ENCODE data around the gene AQP12B. TPM values are rescaled to one million over a fixed set of nuclear protein-coding genes. Genes with fewer than 3 reads are reported as not detected.

AQP12B gene
- total and polyA plus RNA-seq, 9 of the 15 experiments (the other 6 are each of a cell fraction or from before 2014, with no cell fraction given): not detected

GRCh38 chr2:240636563-240637115 lies 46.0 kb downstream of the AQP12B start (continued):
- TF ChIP-seq, protein P1, sequence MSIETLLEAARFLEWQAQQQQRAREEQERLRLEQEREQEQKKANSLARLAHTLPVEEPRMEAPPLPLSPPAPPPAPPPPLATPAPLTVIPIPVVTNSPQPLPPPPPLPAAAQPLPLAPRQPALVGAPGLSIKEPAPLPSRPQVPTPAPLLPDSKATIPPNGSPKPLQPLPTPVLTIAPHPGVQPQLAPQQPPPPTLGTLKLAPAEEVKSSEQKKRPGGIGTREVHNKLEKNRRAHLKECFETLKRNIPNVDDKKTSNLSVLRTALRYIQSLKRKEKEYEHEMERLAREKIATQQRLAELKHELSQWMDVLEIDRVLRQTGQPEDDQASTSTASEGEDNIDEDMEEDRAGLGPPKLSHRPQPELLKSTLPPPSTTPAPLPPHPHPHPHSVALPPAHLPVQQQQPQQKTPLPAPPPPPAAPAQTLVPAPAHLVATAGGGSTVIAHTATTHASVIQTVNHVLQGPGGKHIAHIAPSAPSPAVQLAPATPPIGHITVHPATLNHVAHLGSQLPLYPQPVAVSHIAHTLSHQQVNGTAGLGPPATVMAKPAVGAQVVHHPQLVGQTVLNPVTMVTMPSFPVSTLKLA (conservative IDR thresholded peaks at IDR 0.05): no peak
- TF ChIP-seq GTF2A2 (tag; IDR thresholded peaks at IDR 0.05) (no peak), XRCC5 (IDR thresholded peaks at IDR 0.05; ENCODE audit: low read depth, low read length) (no peak)

- Histone ChIP-seq H2AFZ (ENCODE audit: low read depth, low read length) (no peak overlapping the region), H3K36me3 (ENCODE audit: control insufficient read depth, insufficient read depth, low read length) (no peaks in the 10 kb centered on the region), H3K4me3 (no peak overlapping the region), H3K4me1 (replicated peaks in 1 of 2; ENCODE audit: control insufficient read depth in 2 of 2, insufficient read depth in 2 of 2, low read length in 2 of 2) (no peaks in the 10 kb centered on the region), H3K27ac (ENCODE audit: extremely low read depth, low read depth, low read length) (no peak overlapping the region), H3K9me3 (replicated peaks; ENCODE audit: control insufficient read depth, insufficient read depth, low read depth, low read length) (0 out of 2 replicates have a peak, but pooled peaks cover 1% of the 10 kb centered on the region), H3K79me2 (ENCODE audit: control insufficient read depth, insufficient read depth, low read length) (no peaks in the 10 kb centered on the region), H3K4me2 (ENCODE audit: insufficient read depth, low read length) (no peak overlapping the region), H3K9ac (ENCODE audit: insufficient read depth in 1 of 2, low read depth in 2 of 2, low read length in 2 of 2) (no peak overlapping the region), H3K27me3 (ENCODE audit: control insufficient read depth in 2 of 2, insufficient read depth in 2 of 2, low read length in 2 of 2) (peaks cover 3 to 18% of the 10 kb centered on the region in 2 experiments; a peak in 3 of 5 replicates), H4K20me1 (replicated peaks; ENCODE audit: control insufficient read depth, insufficient read depth, low read length) (no peaks in the 10 kb centered on the region), H3K9me1 (ENCODE audit: control insufficient read depth, insufficient read depth, low read length) (no peaks in the 10 kb centered on the region)
- FAIRE-seq (no peak), DNase-seq (ENCODE audit: extremely low read depth in 1 of 4, low spot score in 3 of 4) (no peak), ATAC-seq (no peak)
- BruUV-seq (replicated peaks): no TSS peak
- CTCF ChIA-PET (ENCODE audit: low intra/inter-chr PET ratio): no interaction called here
- POLR2A ChIA-PET: no interaction called here
- WGBS (ENCODE audit: insufficient coverage, low coverage, missing lambda C conversion rate): 0% methylated on average over 1 of the region's 3 CpGs
- no peak for TF ChIP-seq MAZ (CRISPR knock-in tag; conservative IDR thresholded peaks at IDR 0.05 in 1 of 2, IDR thresholded peaks at IDR 0.05 in 1 of 2)
- TF ChIP-seq, protein P2, sequence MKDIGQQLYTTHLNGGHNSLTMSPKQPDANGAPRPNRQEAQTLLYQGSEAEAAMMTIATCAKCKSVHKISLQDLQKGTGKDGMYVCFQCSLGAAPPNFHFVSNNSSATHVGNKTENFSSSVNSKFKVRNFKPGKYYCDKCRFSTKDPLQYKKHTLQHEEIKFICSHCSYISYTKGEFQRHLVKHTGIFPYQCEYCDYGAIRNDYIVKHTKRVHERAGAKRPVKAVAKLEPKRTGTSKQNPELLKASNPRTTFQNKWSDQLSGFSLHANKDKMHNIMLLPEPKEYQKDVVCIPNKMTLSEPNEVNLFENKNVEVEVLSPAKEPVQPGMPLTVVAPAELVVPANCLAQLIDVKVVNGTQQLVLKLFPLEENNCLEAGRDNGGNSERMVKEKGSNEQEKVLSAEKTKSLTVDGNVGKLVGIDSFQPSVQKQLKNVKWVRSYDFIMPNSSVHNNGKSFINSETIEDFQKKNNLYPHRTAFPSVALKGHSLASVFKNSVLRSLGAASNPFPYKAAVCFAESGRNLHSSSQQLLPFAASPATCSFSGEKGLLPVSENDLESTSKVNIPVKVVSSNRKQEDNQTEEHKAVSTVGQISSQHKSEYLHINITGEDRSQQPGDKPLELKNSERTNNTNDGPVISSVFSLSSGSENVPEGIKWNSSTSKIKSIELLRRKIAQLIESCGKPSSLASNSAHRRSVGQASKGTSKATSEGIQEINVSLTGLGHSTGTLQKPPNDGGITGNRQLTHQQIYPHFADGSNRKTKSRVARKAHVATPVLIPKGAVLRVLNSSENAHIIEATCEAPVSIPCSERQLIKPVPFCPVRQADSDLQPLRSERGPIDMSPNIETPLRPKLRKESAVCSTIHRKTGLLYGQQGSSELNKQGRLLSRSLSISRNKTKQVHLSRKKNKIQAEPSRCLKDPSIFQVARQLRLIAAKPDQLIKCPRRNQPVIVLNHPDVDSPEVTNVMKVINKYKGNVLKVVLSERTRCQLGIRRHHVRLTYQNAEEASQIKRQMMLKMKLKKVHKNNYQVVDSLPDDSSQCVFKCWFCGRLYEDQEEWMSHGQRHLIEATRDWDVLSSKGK (CRISPR knock-in tag; IDR thresholded peaks at IDR 0.05): no peak
- TF ChIP-seq ZFX (CRISPR knock-in tag; IDR thresholded peaks at IDR 0.05): no peak
- in situ Hi-C loops (cut with MboI) (no loop called here), intact Hi-C loops (cut with micrococcal nuclease) (no loop called here)
These were observed 46.6 kb downstream of the AQP12B start for GRCh38 chr2:240635998-240636547.
